K562 (cell line): ENCODE measurements around the gene STT3A.

Experiments used
- POLR2A ChIP-seq: fragments of 450-650 bp; conservative IDR thresholded peaks from 2 replicates; pipeline ENCODE4 v1.6.1; 2016
- TAF1 ChIP-seq: IDR thresholded peaks from 2 replicates; pipeline ENCODE4 v1.6.1; 2011; ENCODE audit warnings: mild to moderate bottlenecking, low read length, moderate library complexity; ENCODE audit not compliant: insufficient read depth, control insufficient read depth, severe bottlenecking; ENCODE audit errors: extremely low read depth
- THRA ChIP-seq: fragments of 450-650 bp; IDR thresholded peaks from 2 replicates; pipeline ENCODE4 v1.6.1; 2017; ENCODE audit warnings: mild to moderate bottlenecking, moderate library complexity
- ZNF76 ChIP-seq: fragments of 250-450 bp; sonication (Bioruptor Pico); IDR thresholded peaks from 2 replicates; pipeline ENCODE4 v1.4.0; 2020; ENCODE audit warnings: mild to moderate bottlenecking, moderate library complexity, borderline replicate concordance

- TF ChIP-seq THRA (no peak), TAF1 (no peak), ZNF76 (CRISPR knock-in tag) (no peak), POLR2A (no peak)
Measured at GRCh38 chr11:125583496-125583895, 9.2 kb upstream of the STT3A start.
